A673 (cell line): ENCODE measurements around the gene KIAA0040. TPM values are rescaled to one million over a fixed set of nuclear protein-coding genes. Genes with fewer than 3 reads are reported as not detected.

Source experiments
- BruUV-seq: library from RNA; stranded (reverse); fragments of 400-500 nt; replicated peaks from 2 replicates; lab custom pipeline; 2021; lab: Mats Ljungman, UMichigan
- CTCF ChIA-PET: fragments of 300-600 bp; sonication (Branson Sonifier 250); formaldehyde crosslinking; loops from one replicate; lab custom pipeline; 2022; ENCODE audit warnings: antibody characterized with exemption; lab: Charles Lee
- POLR2A ChIA-PET: fragments of 300-600 bp; sonication (Branson Sonifier 250); formaldehyde crosslinking; loops from one replicate; lab custom pipeline; 2022; ENCODE audit warnings: antibody characterized with exemption; ENCODE audit not compliant: low non-redundant PET; lab: Charles Lee
- DNase-seq: peaks from one replicate; pipeline ENCODE4 v3.0.0-alpha.2; 2015; ENCODE audit warnings: low spot score
- H3K27ac ChIP-seq: fragments of 200-600 bp; sonication (generic); 2 replicates; pipeline ENCODE4 v1.5.1; 2016; ENCODE audit warnings: mixed run types, low read depth, mild to moderate bottlenecking, mixed read lengths, antibody characterized with exemption, low read length; ENCODE audit not compliant: poor library complexity, severe bottlenecking
- H3K27me3 ChIP-seq: fragments of 200-600 bp; sonication (generic); replicated peaks from 2 replicates; pipeline ENCODE4 v1.6.1; 2017; ENCODE audit warnings: mixed run types, low read depth, mild to moderate bottlenecking, mixed read lengths, antibody characterized with exemption, low read length; ENCODE audit not compliant: insufficient read depth, poor library complexity
- H3K36me3 ChIP-seq: fragments of 200-600 bp; sonication (generic); 2 replicates; pipeline ENCODE4 v1.6.1; 2016; ENCODE audit warnings: mixed run types, mild to moderate bottlenecking, mixed read lengths, antibody characterized with exemption, low read length; ENCODE audit not compliant: insufficient read depth, poor library complexity, severe bottlenecking
- H3K4me1 ChIP-seq: fragments of 200-600 bp; sonication (generic); 2 replicates; pipeline ENCODE4 v1.6.1; 2017; ENCODE audit warnings: mixed run types, mild to moderate bottlenecking, mixed read lengths, antibody characterized with exemption, low read length; ENCODE audit not compliant: insufficient read depth, poor library complexity, severe bottlenecking
- H3K4me3 ChIP-seq: fragments of 200-600 bp; sonication (generic); 2 replicates; pipeline ENCODE4 v1.5.1; 2016; ENCODE audit warnings: low read depth, mixed run types, mild to moderate bottlenecking, mixed read lengths, low read length; ENCODE audit not compliant: poor library complexity, severe bottlenecking
- H3K9me3 ChIP-seq: fragments of 200-600 bp; sonication (generic); 2 replicates; pipeline ENCODE4 v1.6.1; 2016; ENCODE audit warnings: mixed run types, low read depth, mild to moderate bottlenecking, mixed read lengths, antibody characterized with exemption, low read length; ENCODE audit not compliant: poor library complexity, severe bottlenecking
- EZH2 ChIP-seq: fragments of 200-600 bp; sonication (generic); IDR thresholded peaks from 2 replicates; pipeline ENCODE4 v1.6.1; 2017; ENCODE audit warnings: borderline replicate concordance, low read depth, mild to moderate bottlenecking, mixed read lengths, antibody characterized with exemption, low read length; ENCODE audit not compliant: poor library complexity, severe bottlenecking
- intact Hi-C: fragments of 100-400 bp; cut with micrococcal nuclease; formaldehyde crosslinking; loops from one replicate; pipeline ENCODE4 v1.10.0; 2022; ENCODE audit not compliant: unreplicated experiment
- total RNA-seq: library from RNA; stranded (reverse); gene quantifications from 2 replicates; pipeline ENCODE4 v1.2.3, GENCODE V29; 2021
- TF ChIP-seq, protein P1 (sequence below): fragments of 300-800, 200-600 bp; sonication (generic); conservative IDR thresholded peaks from 2 replicates; pipeline ENCODE4 v1.5.1; 2017; ENCODE audit warnings: low read depth, mild to moderate bottlenecking, antibody characterized with exemption, low read length, moderate library complexity, mixed read lengths

KIAA0040 gene
- total RNA-seq, 1 experiment from 2014 or later, result not detected

DNA sequence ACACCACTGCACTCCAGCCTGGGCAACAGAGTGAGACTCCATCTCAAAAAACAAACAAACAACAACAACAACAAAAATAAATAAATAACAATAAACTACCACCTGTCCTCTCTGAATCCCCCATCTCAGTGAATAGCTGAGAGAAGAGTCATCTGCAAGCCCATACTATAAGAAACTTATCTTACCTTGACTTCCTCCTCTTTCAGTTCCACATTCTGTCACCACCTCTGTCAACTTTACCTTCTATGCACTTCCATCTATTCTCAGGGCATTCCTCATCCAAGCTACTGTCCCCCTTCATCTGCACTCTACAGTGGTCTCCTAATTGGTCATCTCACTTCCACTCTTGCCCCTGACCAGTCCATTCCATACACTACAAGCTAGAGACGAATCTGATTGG is 58.1 kb downstream of the KIAA0040 start:
- intact Hi-C loops, result no loop called here
- DNase-seq, result no peak
- no peaks in the 10 kb centered on the region for H3K9me3 ChIP-seq
- peaks cover 17% of the 10 kb centered on the region for H3K27me3 ChIP-seq
- H3K4me3 ChIP-seq, result no peak overlapping the region
- BruUV-seq, result no TSS peak
- H3K27ac ChIP-seq, result no peak overlapping the region
- no peaks in the 10 kb centered on the region for H3K36me3 ChIP-seq
- ChIA-PET CTCF (no interaction called here), POLR2A (no interaction called here)
- TF ChIP-seq, protein P1, sequence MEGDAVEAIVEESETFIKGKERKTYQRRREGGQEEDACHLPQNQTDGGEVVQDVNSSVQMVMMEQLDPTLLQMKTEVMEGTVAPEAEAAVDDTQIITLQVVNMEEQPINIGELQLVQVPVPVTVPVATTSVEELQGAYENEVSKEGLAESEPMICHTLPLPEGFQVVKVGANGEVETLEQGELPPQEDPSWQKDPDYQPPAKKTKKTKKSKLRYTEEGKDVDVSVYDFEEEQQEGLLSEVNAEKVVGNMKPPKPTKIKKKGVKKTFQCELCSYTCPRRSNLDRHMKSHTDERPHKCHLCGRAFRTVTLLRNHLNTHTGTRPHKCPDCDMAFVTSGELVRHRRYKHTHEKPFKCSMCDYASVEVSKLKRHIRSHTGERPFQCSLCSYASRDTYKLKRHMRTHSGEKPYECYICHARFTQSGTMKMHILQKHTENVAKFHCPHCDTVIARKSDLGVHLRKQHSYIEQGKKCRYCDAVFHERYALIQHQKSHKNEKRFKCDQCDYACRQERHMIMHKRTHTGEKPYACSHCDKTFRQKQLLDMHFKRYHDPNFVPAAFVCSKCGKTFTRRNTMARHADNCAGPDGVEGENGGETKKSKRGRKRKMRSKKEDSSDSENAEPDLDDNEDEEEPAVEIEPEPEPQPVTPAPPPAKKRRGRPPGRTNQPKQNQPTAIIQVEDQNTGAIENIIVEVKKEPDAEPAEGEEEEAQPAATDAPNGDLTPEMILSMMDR, result no peak
- TF ChIP-seq EZH2, result no peak
- peaks cover 15% of the 10 kb centered on the region for H3K4me1 ChIP-seq

DNA sequence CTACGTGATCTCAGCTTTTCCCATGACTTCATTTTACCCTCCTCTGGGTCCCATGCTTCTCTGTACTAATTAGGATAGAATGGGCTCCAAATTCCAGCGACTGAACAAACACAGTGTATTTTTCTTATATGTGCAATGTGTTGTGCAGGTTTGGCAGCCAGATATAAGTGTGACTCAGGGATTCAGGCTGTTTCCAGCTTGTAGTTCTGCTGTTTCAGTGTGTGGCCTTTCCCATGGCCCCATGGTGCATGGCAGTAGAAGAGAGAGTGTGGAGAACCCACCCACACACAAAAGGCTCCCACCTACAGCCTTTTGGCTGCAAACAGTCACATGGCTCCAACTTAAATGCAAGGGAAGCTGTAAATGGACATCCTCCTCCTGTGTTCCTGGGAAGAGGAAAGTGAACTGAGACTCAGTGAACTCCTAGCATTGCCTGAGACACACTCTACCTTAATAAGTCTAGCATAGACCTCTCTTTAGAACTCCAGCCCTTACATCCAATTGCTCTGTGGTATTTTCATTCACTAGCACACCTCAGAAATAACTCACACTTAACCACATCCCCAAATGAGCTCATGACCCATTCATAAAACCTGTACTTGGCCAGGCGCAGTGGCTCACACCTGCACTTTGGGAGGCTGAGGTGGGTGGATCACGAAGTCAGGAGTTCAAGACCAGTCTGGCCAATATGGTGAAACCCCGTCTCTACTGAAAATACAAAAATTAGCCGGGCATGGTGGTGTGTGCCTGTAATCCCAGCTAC is 58.7 kb downstream of the KIAA0040 start:
- ChIA-PET CTCF (no interaction called here), POLR2A (no interaction called here)
- Histone ChIP-seq H3K4me1 (peaks cover 20% of the 10 kb centered on the region), H3K27ac (no peak overlapping the region), H3K27me3 (peaks cover 17% of the 10 kb centered on the region), H3K36me3 (no peaks in the 10 kb centered on the region), H3K9me3 (no peaks in the 10 kb centered on the region), H3K4me3 (no peak overlapping the region)
- no TSS peak for BruUV-seq
- intact Hi-C loops, result no loop called here
- no peak for TF ChIP-seq EZH2
- TF ChIP-seq, protein P1, result no peak
- DNase-seq, result no peak

GRCh38 chr1:175132436-175132835 is 60.1 kb downstream of the KIAA0040 start:
- no peak for DNase-seq
- Histone ChIP-seq H3K36me3 (no peaks in the 10 kb centered on the region), H3K4me1 (peaks cover 20% of the 10 kb centered on the region), H3K27ac (no peak overlapping the region), H3K4me3 (no peak overlapping the region), H3K9me3 (no peaks in the 10 kb centered on the region), H3K27me3 (peaks cover 17% of the 10 kb centered on the region)
- CTCF ChIA-PET, result no interaction called here
- TF ChIP-seq EZH2, result no peak
- TF ChIP-seq, protein P1, result no peak
- intact Hi-C loops, result no loop called here
- no TSS peak for BruUV-seq
- POLR2A ChIA-PET, result no interaction called here
